Fibroblast of lung (primary cell): Measurements from ENCODE around the gene OR8K1. TPM values are rescaled to one million over a fixed set of nuclear protein-coding genes. Genes with fewer than 3 reads are reported as not detected.

Experiments
- DNase-seq, 2 donors: peaks; one replicate each; pipeline versions ENCODE4 v3.0.0 to v3.0.0-alpha.2; 2010; ENCODE audit warnings: low read depth in 2 of 2
- H2AFZ ChIP-seq: 2 replicates; pipeline ENCODE4 v1.5.1; 2012; ENCODE audit warnings: low read length, control low read depth, inconsistent platforms
- H3K27ac ChIP-seq: 2 replicates; pipeline ENCODE4 v1.5.1; 2011; ENCODE audit warnings: low read length, control low read depth; ENCODE audit not compliant: insufficient read depth
- H3K27me3 ChIP-seq: 2 replicates; pipeline ENCODE4 v1.5.1; 2011; ENCODE audit warnings: mild to moderate bottlenecking, low read length; ENCODE audit not compliant: control insufficient read depth, insufficient read depth
- H3K36me3 ChIP-seq: 2 replicates; pipeline ENCODE4 v1.5.1; 2011; ENCODE audit warnings: low read length; ENCODE audit not compliant: control insufficient read depth, insufficient read depth
- H3K4me1 ChIP-seq: 2 replicates; pipeline ENCODE4 v1.5.1; 2011; ENCODE audit warnings: low read length; ENCODE audit not compliant: control insufficient read depth, insufficient read depth; ENCODE audit errors: extremely low read depth
- H3K4me2 ChIP-seq: 2 replicates; pipeline ENCODE4 v1.5.1; 2011; ENCODE audit warnings: low read length, control low read depth; ENCODE audit not compliant: insufficient read depth; ENCODE audit errors: extremely low read depth
- H3K4me3 ChIP-seq, 4 experiments: fragments of 200-600 bp in 1 of 4; sonication (generic) in 1 of 4; replicated peaks in 1 of 4; 2 replicates each; pipeline ENCODE4 v1.5.1; 2011 to 2016; ENCODE audit warnings: low read length in 4 of 4, low read depth in 3 of 4, mild to moderate bottlenecking in 3 of 4, control low read depth in 2 of 4, inconsistent platforms in 1 of 4, mixed read lengths in 1 of 4; ENCODE audit not compliant: insufficient read depth in 1 of 4; ENCODE audit errors: control extremely low read depth in 1 of 4
- H3K79me2 ChIP-seq: 2 replicates; pipeline ENCODE4 v1.5.1; 2012; ENCODE audit warnings: mild to moderate bottlenecking, low read length, inconsistent platforms; ENCODE audit not compliant: control insufficient read depth, insufficient read depth
- H3K9ac ChIP-seq: 2 replicates; pipeline ENCODE4 v1.5.1; 2011; ENCODE audit warnings: mild to moderate bottlenecking, low read length, control low read depth; ENCODE audit not compliant: insufficient read depth
- H3K9me3 ChIP-seq: 2 replicates; pipeline ENCODE4 v1.5.1; 2012; ENCODE audit warnings: low read depth, low read length; ENCODE audit not compliant: control insufficient read depth, insufficient read depth
- H4K20me1 ChIP-seq: 2 replicates; pipeline ENCODE4 v1.5.1; 2011; ENCODE audit warnings: low read length; ENCODE audit not compliant: control insufficient read depth, insufficient read depth; ENCODE audit errors: extremely low read depth
- CTCF ChIP-seq, 2 donors: IDR thresholded peaks in 1 of 2; conservative IDR thresholded peaks in 1 of 2; 1 replicate in 1 of 2; 2 replicates in 1 of 2; pipeline ENCODE4 v1.5.1; 2011 to 2012; ENCODE audit warnings: low read length in 2 of 2, control low read depth in 1 of 2, inconsistent platforms in 1 of 2, low read depth in 1 of 2, mild to moderate bottlenecking in 1 of 2
- EZH2 ChIP-seq: IDR thresholded peaks from 2 replicates; pipeline ENCODE4 v1.5.1; 2012; ENCODE audit warnings: low read length, control low read depth, mild to moderate bottlenecking; ENCODE audit errors: missing control alignments
- polyA plus RNA-seq, 2 donors: library from polyadenylated mRNA; depleted of rRNA in 1 of 2; stranded (reverse) in 1 of 2; unstranded in 1 of 2; fragments of >200 nt; gene quantifications; 2 replicates each; pipeline ENCODE4 v1.2.1, GENCODE V29; 2011 to 2012; ENCODE audit warnings: missing spikeins in 1 of 2
- total RNA-seq: library from RNA; depleted of rRNA; stranded (reverse); fragments of >200 nt; gene quantifications from 2 replicates; pipeline ENCODE4 v1.2.1, GENCODE V29; 2014

Gene OR8K1
- total and polyA plus RNA-seq, 2 donors (not counting 1 experiment from before 2014, with no cell fraction given) = not detected

- DNase-seq = no peak
- Histone ChIP-seq H3K4me1 (no peaks in the 10 kb centered on the region), H3K36me3 (no peaks in the 10 kb centered on the region), H3K27ac (no peak overlapping the region), H2AFZ (no peak overlapping the region), H3K9me3 (no peaks in the 10 kb centered on the region), H3K9ac (no peak overlapping the region), H3K4me2 (no peak overlapping the region), H3K79me2 (no peaks in the 10 kb centered on the region), H3K27me3 (no peaks in the 10 kb centered on the region), H4K20me1 (no peaks in the 10 kb centered on the region), H3K4me3 (no peak overlapping the region)
- no peak for TF ChIP-seq CTCF (conservative IDR thresholded peaks at IDR 0.05 in 1 of 2, IDR thresholded peaks at IDR 0.05 in 1 of 2; ENCODE audit: low read depth in 1 of 2, low read length in 2 of 2)
- no peak for TF ChIP-seq EZH2
Observed at GRCh38 chr11:56340289-56340688, 5.5 kb upstream of the OR8K1 start.

GRCh38 chr11:56353991-56354390 lies 8.2 kb downstream of the OR8K1 start, which contains the start of gene OR8J1:
Gene OR8J1, plus strand, starts transcription at chr11:56354291. Its CDS starts 5,956 bp downstream, at chr11:56360247.
- H2AFZ ChIP-seq = no peak within 1 kb of the TSS
- H3K4me1 ChIP-seq = no peaks in the 10 kb centered on the region

GRCh38 chr11:56375324-56375723 lies 29.5 kb downstream of the OR8K1 start, which contains the start of gene OR8U1:
Gene OR8U1, plus strand, starts transcription at chr11:56375624. Its CDS starts 0 bp downstream, at chr11:56375624.
- H3K36me3 ChIP-seq = no peaks in the 10 kb centered on the region
- no peak within 1 kb of the TSS for H3K4me3 ChIP-seq
- H3K4me1 ChIP-seq = no peaks in the 10 kb centered on the region

More at GRCh38 chr11:56353991-56354390, 8.2 kb downstream of the OR8K1 start, which contains the start of gene OR8J1:
- no peak within 1 kb of the TSS for H3K27ac ChIP-seq
- H3K36me3 ChIP-seq = no peaks in the 10 kb centered on the region
- H3K79me2 ChIP-seq = no peaks in the 10 kb centered on the region
- no peak within 1 kb of the TSS for H3K9ac ChIP-seq
- DNase-seq = no peak
- H3K27me3 ChIP-seq = no peaks in the 10 kb centered on the region
- H3K4me3 ChIP-seq = no peak within 1 kb of the TSS
- no peaks in the 10 kb centered on the region for H3K9me3 ChIP-seq
- TF ChIP-seq CTCF (conservative IDR thresholded peaks at IDR 0.05 in 1 of 2, IDR thresholded peaks at IDR 0.05 in 1 of 2; ENCODE audit: low read depth in 1 of 2, low read length in 2 of 2) (no peak), EZH2 (no peak)
- no peaks in the 10 kb centered on the region for H4K20me1 ChIP-seq
- H3K4me2 ChIP-seq = no peak within 1 kb of the TSS

More at GRCh38 chr11:56375324-56375723, 29.5 kb downstream of the OR8K1 start, which contains the start of gene OR8U1:
- Histone ChIP-seq H3K9me3 (no peaks in the 10 kb centered on the region), H3K4me2 (no peak within 1 kb of the TSS), H2AFZ (no peak within 1 kb of the TSS), H3K79me2 (no peaks in the 10 kb centered on the region), H3K27me3 (no peaks in the 10 kb centered on the region), H3K9ac (no peak within 1 kb of the TSS), H4K20me1 (no peaks in the 10 kb centered on the region), H3K27ac (no peak within 1 kb of the TSS)
- TF ChIP-seq CTCF (conservative IDR thresholded peaks at IDR 0.05 in 1 of 2, IDR thresholded peaks at IDR 0.05 in 1 of 2; ENCODE audit: low read depth in 1 of 2, low read length in 2 of 2) = no peak
- no peak for TF ChIP-seq EZH2
- DNase-seq = no peak
